ENCODE measurements around the gene LDHD. TPM values are rescaled to one million over a fixed set of nuclear protein-coding genes. Genes with fewer than 3 reads are reported as not detected.
"Not testable (repeated sequence)": the region's sequence is repeated elsewhere in the genome, so short reads cannot be mapped to it uniquely, and the experiment has no call there.

Gene LDHD
- total and polyA plus RNA-seq, 12 donors = 2.4 to 46.0 (median 19.6) TPM

GRCh38 chr16:75138636-75139035 lies 22.1 kb upstream of the LDHD start:
- 59 to 68% (median 62%) methylated on average over 9 of the region's 9 CpGs for WGBS, 4 donors

GRCh38 chr16:75138233-75138632 lies 21.7 kb upstream of the LDHD start:
- Histone ChIP-seq H3K4me3 (no peak overlapping the region), H3K27me3 (no peaks in the 10 kb centered on the region), H3K9me3 (replicated peaks in 1 of 3) (no peaks in the 10 kb centered on the region), H3K27ac (no peak overlapping the region), H3K4me1 (replicated peaks in 1 of 2) (no peaks in the 10 kb centered on the region), H3K36me3 (replicated peaks in 1 of 2) (no peaks in the 10 kb centered on the region)
- TF ChIP-seq CTCF (IDR thresholded peaks at IDR 0.05) (no peak), POLR2A (IDR thresholded peaks at IDR 0.05) (no peak)
- no peak for DNase-seq
- WGBS, 4 donors = 70 to 87% (median 73%) methylated on average over 6 to 8 of the region's 8 CpGs
- intact Hi-C loops (cut with DNase I) = no loop called here

More at GRCh38 chr16:75138636-75139035, 22.1 kb upstream of the LDHD start:
- Histone ChIP-seq H3K4me1 (replicated peaks in 1 of 2) (no peaks in the 10 kb centered on the region), H3K4me3 (no peak overlapping the region), H3K9me3 (replicated peaks in 1 of 3) (no peaks in the 10 kb centered on the region), H3K27me3 (no peaks in the 10 kb centered on the region), H3K36me3 (replicated peaks in 1 of 2) (no peaks in the 10 kb centered on the region), H3K27ac (no peak overlapping the region)
- DNase-seq = no peak
- intact Hi-C loops (cut with DNase I) = no loop called here
- TF ChIP-seq CTCF (IDR thresholded peaks at IDR 0.05) (no peak), POLR2A (IDR thresholded peaks at IDR 0.05) (no peak)

GRCh38 chr16:75131081-75131480 lies 14.5 kb upstream of the LDHD start:
- peak in 1 of 7 donors; percentile 18 for DNase-seq
- intact Hi-C loops (cut with DNase I) = no loop called here
- 72 to 75% (median 73%) methylated on average over 7 of the region's 7 CpGs for WGBS, 4 donors

GRCh38 chr16:75130150-75130771 lies 13.7 kb upstream of the LDHD start:
- Histone ChIP-seq H3K27me3 (no peaks in the 10 kb centered on the region), H3K27ac (no peak overlapping the region), H3K9me3 (replicated peaks in 1 of 3) (peaks cover 0 to 9% (median 0%) of the 10 kb centered on the region in 3 donors), H3K36me3 (replicated peaks in 1 of 2) (no peaks in the 10 kb centered on the region), H3K4me3 (no peak overlapping the region), H3K4me1 (replicated peaks in 1 of 2) (no peaks in the 10 kb centered on the region)
- peak in 1 of 7 donors; percentile 50 for DNase-seq
- 81 to 88% (median 84%) methylated on average over 8 to 9 of the region's 9 CpGs for WGBS, 4 donors
- intact Hi-C loops (cut with DNase I) = no loop called here
- TF ChIP-seq CTCF (IDR thresholded peaks at IDR 0.05) (no peak), POLR2A (IDR thresholded peaks at IDR 0.05) (no peak)

More at GRCh38 chr16:75131081-75131480, 14.5 kb upstream of the LDHD start:
- TF ChIP-seq CTCF (IDR thresholded peaks at IDR 0.05) (no peak), POLR2A (IDR thresholded peaks at IDR 0.05) (no peak)
- Histone ChIP-seq H3K9me3 (replicated peaks in 1 of 3) (peaks cover 0 to 9% (median 0%) of the 10 kb centered on the region in 3 donors), H3K4me1 (replicated peaks in 1 of 2) (no peaks in the 10 kb centered on the region), H3K4me3 (no peak overlapping the region), H3K27ac (no peak overlapping the region), H3K27me3 (no peaks in the 10 kb centered on the region), H3K36me3 (replicated peaks in 1 of 2) (no peaks in the 10 kb centered on the region)

- intact Hi-C loops (cut with DNase I); H3K9me3 ChIP-seq (replicated peaks in 1 of 3); H3K4me3 ChIP-seq; H3K4me1 ChIP-seq (replicated peaks in 1 of 2); H3K36me3 ChIP-seq (replicated peaks in 1 of 2); H3K27ac ChIP-seq; H3K27me3 ChIP-seq: not testable (repeated sequence)
- peak in 1 of 7 donors; percentile 10 for DNase-seq
- WGBS, 4 donors = 53 to 56% (median 54%) methylated on average over 5 of the region's 5 CpGs
These were observed 13.0 kb upstream of the LDHD start for GRCh38 chr16:75129421-75130149.
